Measurements from ENCODE around the gene SYNC.

SYNC gene

DNA sequence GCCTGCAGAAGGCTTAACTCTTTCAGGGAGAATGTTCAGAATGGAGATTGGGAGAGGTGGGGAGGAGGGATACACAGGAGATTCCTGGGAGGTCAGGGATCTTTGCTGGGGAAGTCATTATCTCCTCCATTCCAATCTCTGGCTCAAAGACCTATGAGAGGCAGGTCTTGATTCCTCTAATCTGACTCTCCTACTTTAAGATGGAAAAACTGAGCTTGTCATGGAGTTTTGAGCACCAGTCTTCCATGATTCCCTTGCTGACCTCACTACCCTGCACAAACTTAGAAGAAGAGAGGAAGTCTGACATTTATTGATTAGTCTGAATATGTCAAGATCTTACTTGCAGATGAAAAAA lies 41.5 kb upstream of the SYNC start:
- DNase-seq (ENCODE audit: low spot score) = no peak
- TF ChIP-seq, protein P1, sequence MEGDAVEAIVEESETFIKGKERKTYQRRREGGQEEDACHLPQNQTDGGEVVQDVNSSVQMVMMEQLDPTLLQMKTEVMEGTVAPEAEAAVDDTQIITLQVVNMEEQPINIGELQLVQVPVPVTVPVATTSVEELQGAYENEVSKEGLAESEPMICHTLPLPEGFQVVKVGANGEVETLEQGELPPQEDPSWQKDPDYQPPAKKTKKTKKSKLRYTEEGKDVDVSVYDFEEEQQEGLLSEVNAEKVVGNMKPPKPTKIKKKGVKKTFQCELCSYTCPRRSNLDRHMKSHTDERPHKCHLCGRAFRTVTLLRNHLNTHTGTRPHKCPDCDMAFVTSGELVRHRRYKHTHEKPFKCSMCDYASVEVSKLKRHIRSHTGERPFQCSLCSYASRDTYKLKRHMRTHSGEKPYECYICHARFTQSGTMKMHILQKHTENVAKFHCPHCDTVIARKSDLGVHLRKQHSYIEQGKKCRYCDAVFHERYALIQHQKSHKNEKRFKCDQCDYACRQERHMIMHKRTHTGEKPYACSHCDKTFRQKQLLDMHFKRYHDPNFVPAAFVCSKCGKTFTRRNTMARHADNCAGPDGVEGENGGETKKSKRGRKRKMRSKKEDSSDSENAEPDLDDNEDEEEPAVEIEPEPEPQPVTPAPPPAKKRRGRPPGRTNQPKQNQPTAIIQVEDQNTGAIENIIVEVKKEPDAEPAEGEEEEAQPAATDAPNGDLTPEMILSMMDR (IDR thresholded peaks at IDR 0.05; ENCODE audit: borderline replicate concordance, control extremely low read depth, extremely low read depth, insufficient read depth, missing control alignments) = no peak
- in situ Hi-C loops (cut with MboI; ENCODE audit: low sequenced_read_pairs, unreplicated experiment) = no loop called here

DNA sequence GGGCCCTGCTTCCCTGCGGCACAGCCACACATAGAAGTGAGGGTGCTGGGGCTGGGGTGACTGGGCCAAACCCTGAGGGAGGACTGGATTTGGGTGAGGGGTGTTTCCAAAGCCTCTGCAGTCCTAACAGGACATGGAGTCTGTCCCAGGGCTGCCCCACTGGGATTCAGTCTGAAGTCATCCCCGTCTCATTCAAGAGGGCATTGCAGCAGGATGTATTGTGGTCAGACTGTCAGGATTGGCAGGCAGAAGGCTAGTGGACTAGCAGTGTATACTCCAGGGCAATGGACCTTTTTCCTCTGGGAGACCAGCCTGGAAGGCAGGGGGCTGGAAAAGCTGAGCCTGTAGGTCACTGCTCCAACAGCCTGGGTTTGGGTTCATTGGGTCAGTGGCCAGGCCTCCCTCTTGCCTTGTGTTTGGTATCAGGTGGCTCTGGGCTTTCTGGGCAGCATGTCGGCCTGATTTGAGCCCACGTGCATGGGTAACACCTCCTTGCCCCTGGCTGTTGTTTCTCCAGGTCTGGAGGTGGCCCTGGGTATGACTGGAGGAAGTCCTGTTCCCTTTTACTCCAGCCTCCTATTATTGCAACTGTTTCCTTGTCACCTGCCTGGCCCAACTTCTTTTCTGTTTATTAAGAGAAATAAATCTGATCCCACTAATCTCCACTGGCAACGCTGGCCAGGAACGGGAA lies 41.0 kb upstream of the SYNC start:
- DNase-seq (ENCODE audit: low spot score) = no peak
- TF ChIP-seq, protein P1 (IDR thresholded peaks at IDR 0.05; ENCODE audit: borderline replicate concordance, control extremely low read depth, extremely low read depth, insufficient read depth, missing control alignments) = no peak
- in situ Hi-C loops (cut with MboI; ENCODE audit: low sequenced_read_pairs, unreplicated experiment) = no loop called here

DNA sequence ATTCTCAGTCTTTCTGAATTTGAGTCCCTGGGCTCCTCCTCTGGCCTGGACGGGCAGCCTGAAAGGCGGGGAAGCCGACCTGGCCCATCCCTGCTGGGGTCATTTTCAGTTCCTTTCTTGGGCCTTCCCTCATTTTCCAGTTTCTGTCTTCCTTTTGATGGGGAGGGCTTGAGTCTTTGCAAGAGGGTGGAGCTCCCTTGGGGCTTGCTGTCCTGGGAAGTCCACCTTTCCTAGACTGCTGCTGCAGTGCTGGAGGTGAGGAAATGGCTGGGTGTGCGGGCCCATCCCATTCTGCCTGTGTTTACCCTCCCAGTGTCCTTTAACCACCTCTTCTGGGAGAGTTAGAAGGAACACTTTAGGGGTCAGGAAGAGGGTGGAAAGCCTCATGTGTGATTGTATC lies 40.4 kb upstream of the SYNC start:
- TF ChIP-seq, protein P1 (IDR thresholded peaks at IDR 0.05; ENCODE audit: borderline replicate concordance, control extremely low read depth, extremely low read depth, insufficient read depth, missing control alignments) = no peak
- DNase-seq (ENCODE audit: low spot score) = no peak
- in situ Hi-C loops (cut with MboI; ENCODE audit: low sequenced_read_pairs, unreplicated experiment) = no loop called here

DNA sequence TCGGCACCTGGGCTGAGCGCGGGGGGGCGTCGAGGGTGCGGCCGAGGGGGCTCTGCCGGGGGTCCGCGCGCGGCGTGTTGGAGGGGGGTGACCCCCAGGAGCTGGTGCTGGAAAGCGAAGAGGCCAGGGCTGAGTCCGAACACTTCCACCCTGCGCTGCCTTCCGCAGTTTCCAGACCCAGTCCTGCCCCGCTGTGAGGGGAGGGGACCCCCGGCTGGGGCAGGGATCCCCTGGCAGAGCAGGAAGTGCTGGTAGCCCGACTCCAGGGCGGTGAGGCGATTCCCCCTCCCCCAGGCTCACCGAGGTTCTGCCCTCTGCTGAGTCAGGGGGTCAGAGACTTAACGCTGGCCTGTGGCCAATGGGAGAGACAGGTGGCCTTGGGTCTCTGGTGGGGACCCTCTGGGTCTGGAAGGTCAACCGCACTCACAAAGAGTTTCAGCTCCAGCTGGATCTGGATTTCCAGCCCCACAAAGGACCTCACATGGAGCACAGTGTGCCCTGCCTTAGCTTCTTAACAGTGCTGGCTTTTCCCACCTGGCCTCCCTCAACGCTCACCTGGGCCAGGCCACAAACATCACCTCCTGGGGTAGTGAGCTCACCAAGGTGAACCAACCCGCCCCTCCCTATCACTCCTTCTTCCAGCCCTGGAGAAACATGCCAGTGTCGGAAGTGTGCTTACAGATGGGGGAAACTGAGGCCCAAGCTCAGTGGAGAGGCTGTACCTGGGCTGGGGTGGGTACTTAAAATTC lies 39.8 kb upstream of the SYNC start:
- in situ Hi-C loops (cut with MboI; ENCODE audit: low sequenced_read_pairs, unreplicated experiment) = no loop called here
- DNase-seq (ENCODE audit: low spot score) = no peak
- TF ChIP-seq, protein P1 (IDR thresholded peaks at IDR 0.05; ENCODE audit: borderline replicate concordance, control extremely low read depth, extremely low read depth, insufficient read depth, missing control alignments) = no peak

DNA sequence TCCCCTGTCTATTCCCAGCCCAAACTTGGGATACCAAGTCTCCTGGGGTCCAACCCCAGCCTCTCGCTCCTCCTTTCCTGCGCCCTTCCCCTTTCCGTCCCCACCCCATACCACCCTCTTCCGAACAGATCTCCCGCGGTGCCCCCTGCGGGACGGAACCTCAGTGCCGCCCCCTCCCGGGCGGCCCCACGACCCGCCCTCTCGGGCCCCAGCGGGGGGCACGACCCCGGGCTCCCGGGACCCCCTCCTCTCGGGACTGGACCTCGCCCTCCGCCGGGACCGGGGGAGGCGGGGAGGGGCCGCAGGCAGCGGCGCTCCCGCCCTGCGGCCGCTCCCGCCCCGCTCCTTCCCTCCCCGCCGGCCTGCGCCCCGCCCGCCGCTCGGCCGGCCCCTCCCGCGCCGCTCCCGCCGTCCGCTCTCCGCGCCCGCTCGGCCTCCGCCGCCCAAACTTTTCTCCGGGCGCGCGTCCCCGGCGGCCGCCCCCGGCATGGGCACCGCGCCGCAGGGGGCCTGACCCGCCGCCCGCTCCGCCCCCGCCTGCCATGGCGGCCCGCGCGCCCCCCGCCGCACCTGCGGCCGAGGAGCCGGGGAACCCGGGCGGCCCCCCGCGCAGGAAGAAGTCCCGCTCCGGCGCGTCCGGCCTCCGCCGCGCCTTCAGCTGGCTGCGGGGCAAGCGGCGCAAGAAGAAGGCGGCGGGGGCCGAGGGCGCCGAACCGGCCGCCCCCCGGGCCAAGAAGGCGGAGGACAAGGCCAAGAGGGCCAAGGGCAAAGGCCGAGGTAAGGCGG lies 39.0 kb upstream of the SYNC start:
- DNase-seq (ENCODE audit: low spot score) = peak; percentile 64
- in situ Hi-C loops (cut with MboI; ENCODE audit: low sequenced_read_pairs, unreplicated experiment) = no loop called here
- TF ChIP-seq, protein P1 (IDR thresholded peaks at IDR 0.05; ENCODE audit: borderline replicate concordance, control extremely low read depth, extremely low read depth, insufficient read depth, missing control alignments) = no peak

DNA sequence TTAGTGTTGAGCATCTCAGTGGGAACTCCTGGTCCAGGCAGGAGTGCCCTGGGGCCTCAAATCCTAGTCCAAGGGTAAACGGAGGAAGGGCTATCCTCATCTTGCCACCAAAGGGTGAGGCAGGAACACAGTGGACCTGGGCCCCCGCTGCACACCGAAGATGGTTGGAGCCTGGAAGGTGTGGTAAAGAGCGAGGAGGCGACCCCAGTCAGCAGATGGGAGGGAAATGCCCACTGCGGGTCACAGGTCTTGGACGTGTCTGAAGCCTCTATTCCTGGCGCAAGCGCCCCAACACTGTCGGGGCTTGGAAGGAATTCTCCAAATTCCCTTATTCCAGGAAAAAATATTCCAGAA lies 38.5 kb upstream of the SYNC start:
- DNase-seq (ENCODE audit: low spot score) = no peak
- TF ChIP-seq, protein P1 (IDR thresholded peaks at IDR 0.05; ENCODE audit: borderline replicate concordance, control extremely low read depth, extremely low read depth, insufficient read depth, missing control alignments) = no peak
- in situ Hi-C loops (cut with MboI; ENCODE audit: low sequenced_read_pairs, unreplicated experiment) = no loop called here

Data from GM13976 (cell line).